C4-2B (cell line): ENCODE data around the gene ABHD17B.

Experiments used
- CTCF ChIP-seq: fragments of 450-650 bp; conservative IDR thresholded peaks from 2 replicates; pipeline ENCODE4 v1.5.1; 2017; ENCODE audit warnings: mild to moderate bottlenecking
- ZFX ChIP-seq: fragments of 450-650 bp; IDR thresholded peaks from 2 replicates; pipeline ENCODE4 v1.6.1; 2017

- no peak for TF ChIP-seq CTCF
- no peak for TF ChIP-seq ZFX
Observed at GRCh38 chr9:71911061-71911907, at the start of gene ABHD17B, which contains the start of gene C9orf85.
